ENCODE data around the gene CEACAM7. TPM values are rescaled to one million over a fixed set of nuclear protein-coding genes. Genes with fewer than 3 reads are reported as not detected.

The CEACAM7 gene
- total RNA-seq, 1 donor from 2014 or later: not detected

GRCh38 chr19:41694196-41694595 lies 6.1 kb upstream of the CEACAM7 start:
- H3K4me1 Mint-ChIP-seq: peaks cover 5% of the 10 kb centered on the region
- TF ChIP-seq CTCF (IDR thresholded peaks at IDR 0.05): no peak
- no peaks in the 10 kb centered on the region for H3K36me3 Mint-ChIP-seq (ENCODE audit: low read depth)
- peaks cover 36% of the 10 kb centered on the region for H3K27me3 Mint-ChIP-seq
- peaks cover 13% of the 10 kb centered on the region for H3K9me3 Mint-ChIP-seq
- POLR2A ChIA-PET: no interaction called here
- no peak for DNase-seq
- no peak overlapping the region for H3K27ac Mint-ChIP-seq
- ATAC-seq (ENCODE audit: low read depth): no peak
- intact Hi-C loops (cut with micrococcal nuclease): loop anchor here (5.0 kb wide), 1 partner anchor 52 kb away; no protein-coding TSS in a partner anchor
- CTCF ChIA-PET: interaction anchor here (1.4 kb wide), 1 partner anchor 59 kb away, joined by 3 read pairs; no protein-coding TSS in a partner anchor
- H3K4me3 Mint-ChIP-seq: no peak overlapping the region

DNA sequence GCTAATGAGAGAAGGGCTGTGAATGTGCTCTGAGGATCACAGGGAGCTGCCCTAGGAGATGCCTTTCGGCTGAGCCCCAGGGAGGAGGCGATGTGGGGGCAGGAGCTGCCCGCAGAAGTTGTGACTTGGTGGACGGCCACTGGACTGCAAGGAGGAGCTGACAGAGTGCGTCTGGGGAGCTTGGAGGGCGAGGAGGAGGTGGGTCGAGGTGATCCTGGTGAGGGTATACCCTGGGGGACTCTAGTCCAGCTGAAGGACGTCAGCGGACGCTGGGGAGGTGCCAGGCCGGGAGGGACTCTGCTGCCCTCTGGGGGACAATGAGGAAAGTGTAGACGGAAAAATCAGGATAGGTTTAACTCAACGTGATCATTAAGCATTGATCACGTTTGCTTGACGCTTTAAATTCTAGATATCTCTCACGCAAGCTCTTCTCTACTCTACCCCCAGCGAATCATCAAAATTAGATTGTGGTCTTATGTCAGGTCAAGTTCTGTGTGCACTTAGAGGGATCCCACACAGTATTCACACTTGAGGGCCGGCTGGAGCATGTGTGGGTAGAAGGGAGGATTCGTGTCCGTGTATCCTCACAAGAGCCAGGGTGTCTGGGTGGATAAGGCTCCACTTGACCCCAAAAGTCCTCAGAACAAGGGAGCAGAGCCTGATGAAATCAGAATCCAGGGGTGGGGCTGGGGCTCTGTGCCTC lies 3.3 kb upstream of the CEACAM7 start:
- no peak for TF ChIP-seq CTCF (IDR thresholded peaks at IDR 0.05)
- POLR2A ChIA-PET: no interaction called here
- intact Hi-C loops (cut with micrococcal nuclease): loop anchor here (5.0 kb wide), 1 partner anchor 49 kb away; no protein-coding TSS in a partner anchor

DNA sequence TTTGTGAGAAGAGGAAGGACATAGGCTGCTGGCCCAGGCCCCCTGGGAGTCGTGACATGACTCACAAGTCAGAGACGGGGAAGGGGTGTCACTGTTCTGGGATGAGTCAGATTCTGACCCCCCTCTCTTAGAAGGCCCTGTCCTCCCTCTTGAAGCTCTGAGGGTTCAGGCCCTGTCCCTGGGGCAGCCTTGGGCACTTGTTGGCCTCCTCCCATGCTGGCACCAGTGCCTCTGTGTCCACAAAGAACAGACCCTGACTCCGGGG lies 2.7 kb upstream of the CEACAM7 start:
- intact Hi-C loops (cut with micrococcal nuclease): loop anchor here (5.0 kb wide), 1 partner anchor 48 kb away; no protein-coding TSS in a partner anchor

More for the DNA sequence above, 3.3 kb upstream of the CEACAM7 start:
- CTCF ChIA-PET: interaction anchor here (1.0 kb wide), 1 partner anchor 49 kb away, joined by 4 read pairs; no protein-coding TSS in a partner anchor
- Mint-ChIP-seq H3K36me3 (ENCODE audit: low read depth) (no peaks in the 10 kb centered on the region), H3K4me3 (no peak overlapping the region), H3K27me3 (peaks cover 34% of the 10 kb centered on the region), H3K9me3 (peaks cover 13% of the 10 kb centered on the region), H3K4me1 (no peaks in the 10 kb centered on the region), H3K27ac (no peak overlapping the region)
- no peak for DNase-seq
- no peak for ATAC-seq (ENCODE audit: low read depth)

DNA sequence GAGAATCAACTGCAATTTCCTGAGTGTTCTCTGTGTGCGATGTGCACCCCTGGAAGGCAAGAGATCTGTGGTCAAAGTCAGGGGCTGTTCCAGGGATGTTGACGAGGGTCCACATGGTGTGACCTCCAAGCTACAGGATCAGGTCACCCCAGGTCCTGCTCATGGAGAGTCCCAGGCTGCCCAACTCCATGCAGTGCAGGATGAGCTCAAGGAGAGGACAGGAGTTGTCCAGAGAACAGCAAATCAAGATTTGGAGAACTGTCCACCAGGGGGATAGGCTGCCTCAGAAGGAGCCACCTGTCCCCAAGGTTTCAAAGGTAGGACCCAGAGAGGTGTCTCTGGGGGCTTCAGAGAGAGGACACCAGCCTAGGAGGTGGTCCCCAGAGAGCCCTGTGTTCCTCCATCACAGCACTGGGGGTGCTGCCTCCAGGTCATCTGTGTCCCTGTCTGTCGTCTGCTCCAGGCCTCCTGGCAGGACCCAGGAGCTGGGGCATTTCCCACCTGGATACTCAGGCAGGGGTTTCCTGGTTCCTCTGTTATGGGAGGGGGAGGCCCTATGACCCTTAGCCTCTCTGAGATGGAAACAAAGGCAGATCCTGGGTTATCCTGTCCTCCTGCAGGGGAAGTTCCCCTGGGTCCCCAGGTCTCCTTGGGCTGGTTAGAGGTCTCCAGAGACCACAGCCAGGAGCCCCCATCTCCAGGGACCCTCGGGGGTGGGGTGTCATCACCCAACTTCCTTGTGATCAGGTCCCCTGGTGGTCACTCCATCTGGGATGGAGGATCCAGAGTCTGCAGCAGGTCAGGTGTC lies 2.1 kb upstream of the CEACAM7 start:
- Mint-ChIP-seq H3K4me3 (no peak overlapping the region), H3K27ac (no peak overlapping the region), H3K9me3 (peaks cover 13% of the 10 kb centered on the region), H3K4me1 (no peaks in the 10 kb centered on the region), H3K27me3 (peaks cover 29% of the 10 kb centered on the region), H3K36me3 (ENCODE audit: low read depth) (no peaks in the 10 kb centered on the region)
- TF ChIP-seq CTCF (IDR thresholded peaks at IDR 0.05): no peak
- ATAC-seq (ENCODE audit: low read depth) (no peak), DNase-seq (no peak)
- intact Hi-C loops (cut with micrococcal nuclease): loop anchor here (5.0 kb wide), 1 partner anchor 48 kb away; no protein-coding TSS in a partner anchor
- ChIA-PET CTCF (interaction anchor here (0.5 to 1.0 kb wide), 2 partner anchors 44 to 48 kb away, joined by 3 to 4 read pairs; no protein-coding TSS in a partner anchor), POLR2A (no interaction called here)

More for the DNA sequence above, 2.7 kb upstream of the CEACAM7 start:
- no peak for ATAC-seq (ENCODE audit: low read depth)
- ChIA-PET CTCF (interaction anchor here (0.5 to 1.0 kb wide), 2 partner anchors 44 to 49 kb away, joined by 3 to 4 read pairs; no protein-coding TSS in a partner anchor), POLR2A (no interaction called here)
- Mint-ChIP-seq H3K4me3 (no peak overlapping the region), H3K9me3 (peaks cover 13% of the 10 kb centered on the region), H3K36me3 (ENCODE audit: low read depth) (no peaks in the 10 kb centered on the region), H3K27ac (no peak overlapping the region), H3K4me1 (no peaks in the 10 kb centered on the region), H3K27me3 (peaks cover 29% of the 10 kb centered on the region)
- no peak for TF ChIP-seq CTCF (IDR thresholded peaks at IDR 0.05)
- no peak for DNase-seq

GRCh38 chr19:41688687-41689086 lies 617 bp upstream of the CEACAM7 start:
- POLR2A ChIA-PET: no interaction called here
- H3K9me3 Mint-ChIP-seq: peaks cover 13% of the 10 kb centered on the region

More at GRCh38 chr19:41688687-41689086, 617 bp upstream of the CEACAM7 start:
- Mint-ChIP-seq H3K27ac (no peak overlapping the region), H3K36me3 (ENCODE audit: low read depth) (no peaks in the 10 kb centered on the region), H3K4me1 (no peaks in the 10 kb centered on the region), H3K4me3 (no peak overlapping the region), H3K27me3 (peaks cover 35% of the 10 kb centered on the region)
- no peak for DNase-seq
- no peak for TF ChIP-seq CTCF (IDR thresholded peaks at IDR 0.05)
- intact Hi-C loops (cut with micrococcal nuclease): no loop called here
- CTCF ChIA-PET: no interaction called here
- ATAC-seq (ENCODE audit: low read depth): no peak
